ENCODE results near the gene KCND3. TPM values are rescaled to one million over a fixed set of nuclear protein-coding genes. Genes with fewer than 3 reads are reported as not detected.

The KCND3 gene
- total RNA-seq, 4 donors from 2014 or later, result 1.0 to 6.9 (median 3.9) TPM

DNA sequence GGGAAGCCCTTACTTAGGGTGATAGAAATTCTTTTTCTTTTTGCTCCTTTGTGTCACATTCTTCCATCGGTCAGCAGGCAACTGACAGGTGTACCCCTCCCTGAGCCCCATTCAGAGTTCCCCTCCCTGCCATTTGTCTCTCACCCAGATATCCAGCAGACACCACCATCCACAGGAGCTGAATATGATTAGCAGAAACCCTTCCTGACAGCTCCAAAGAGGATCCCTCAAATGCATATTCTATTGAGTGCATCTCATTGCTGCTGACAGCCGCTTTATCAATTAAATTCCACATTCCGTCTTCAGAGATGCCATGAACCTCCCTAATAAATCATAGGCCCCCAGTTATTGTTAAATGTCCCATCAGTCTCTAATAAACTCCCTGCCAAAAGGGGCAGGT is 239.8 kb downstream of the KCND3 start:
- H3K36me3 ChIP-seq, result no peaks in the 10 kb centered on the region
- no peak overlapping the region for H3K27ac ChIP-seq
- H3K9me3 ChIP-seq, result no peaks in the 10 kb centered on the region
- DNase-seq (ENCODE audit: low spot score in 2 of 2), result no peak
- no peak overlapping the region for H3K4me3 ChIP-seq
- no peaks in the 10 kb centered on the region for H3K27me3 ChIP-seq
- H3K4me1 ChIP-seq, result peaks cover 0 to 9% (median 0%) of the 10 kb centered on the region in 4 donors
- TF ChIP-seq POLR2A (IDR thresholded peaks at IDR 0.05), result no peak
- TF ChIP-seq, protein P1, sequence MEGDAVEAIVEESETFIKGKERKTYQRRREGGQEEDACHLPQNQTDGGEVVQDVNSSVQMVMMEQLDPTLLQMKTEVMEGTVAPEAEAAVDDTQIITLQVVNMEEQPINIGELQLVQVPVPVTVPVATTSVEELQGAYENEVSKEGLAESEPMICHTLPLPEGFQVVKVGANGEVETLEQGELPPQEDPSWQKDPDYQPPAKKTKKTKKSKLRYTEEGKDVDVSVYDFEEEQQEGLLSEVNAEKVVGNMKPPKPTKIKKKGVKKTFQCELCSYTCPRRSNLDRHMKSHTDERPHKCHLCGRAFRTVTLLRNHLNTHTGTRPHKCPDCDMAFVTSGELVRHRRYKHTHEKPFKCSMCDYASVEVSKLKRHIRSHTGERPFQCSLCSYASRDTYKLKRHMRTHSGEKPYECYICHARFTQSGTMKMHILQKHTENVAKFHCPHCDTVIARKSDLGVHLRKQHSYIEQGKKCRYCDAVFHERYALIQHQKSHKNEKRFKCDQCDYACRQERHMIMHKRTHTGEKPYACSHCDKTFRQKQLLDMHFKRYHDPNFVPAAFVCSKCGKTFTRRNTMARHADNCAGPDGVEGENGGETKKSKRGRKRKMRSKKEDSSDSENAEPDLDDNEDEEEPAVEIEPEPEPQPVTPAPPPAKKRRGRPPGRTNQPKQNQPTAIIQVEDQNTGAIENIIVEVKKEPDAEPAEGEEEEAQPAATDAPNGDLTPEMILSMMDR (IDR thresholded peaks at IDR 0.05), result no peak
- TF ChIP-seq EP300 (IDR thresholded peaks at IDR 0.05), result no peak
- 68 to 72% methylated on average over 3 of the region's 3 CpGs for WGBS, 2 donors

DNA sequence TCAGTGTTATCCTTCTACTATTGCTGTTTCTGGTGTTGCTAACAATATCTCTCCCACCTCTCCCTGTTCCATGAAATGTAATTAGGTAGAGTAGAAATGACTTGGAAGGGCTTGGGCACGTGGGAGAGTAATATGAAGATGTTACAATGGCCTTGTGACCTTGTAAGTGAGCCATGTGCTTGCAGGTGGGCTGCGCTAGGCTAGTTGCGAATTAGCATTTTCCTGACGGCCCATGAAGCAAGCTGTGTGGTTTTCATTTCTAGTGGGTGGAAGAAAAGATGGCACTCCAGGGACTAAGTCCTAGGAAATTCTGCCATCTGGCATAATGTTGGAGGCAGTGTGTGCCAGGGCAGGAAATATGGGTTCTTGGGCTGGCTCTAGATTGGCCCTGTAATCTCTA is 241.5 kb downstream of the KCND3 start:
- TF ChIP-seq, protein P1 (IDR thresholded peaks at IDR 0.05), result no peak
- TF ChIP-seq POLR2A (IDR thresholded peaks at IDR 0.05) (no peak), EP300 (IDR thresholded peaks at IDR 0.05) (no peak)
- no peak overlapping the region for H3K4me3 ChIP-seq
- DNase-seq (ENCODE audit: low spot score in 2 of 2), result no peak
- H3K36me3 ChIP-seq, result no peaks in the 10 kb centered on the region
- WGBS, 2 donors, result 78 to 80% methylated on average over 4 of the region's 4 CpGs
- no peaks in the 10 kb centered on the region for H3K27me3 ChIP-seq
- peak overlapping the region in 1 of 4 donors; percentile 5 for H3K27ac ChIP-seq
- H3K4me1 ChIP-seq, result peaks cover 0 to 5% (median 0%) of the 10 kb centered on the region in 4 donors
- no peaks in the 10 kb centered on the region for H3K9me3 ChIP-seq

DNA sequence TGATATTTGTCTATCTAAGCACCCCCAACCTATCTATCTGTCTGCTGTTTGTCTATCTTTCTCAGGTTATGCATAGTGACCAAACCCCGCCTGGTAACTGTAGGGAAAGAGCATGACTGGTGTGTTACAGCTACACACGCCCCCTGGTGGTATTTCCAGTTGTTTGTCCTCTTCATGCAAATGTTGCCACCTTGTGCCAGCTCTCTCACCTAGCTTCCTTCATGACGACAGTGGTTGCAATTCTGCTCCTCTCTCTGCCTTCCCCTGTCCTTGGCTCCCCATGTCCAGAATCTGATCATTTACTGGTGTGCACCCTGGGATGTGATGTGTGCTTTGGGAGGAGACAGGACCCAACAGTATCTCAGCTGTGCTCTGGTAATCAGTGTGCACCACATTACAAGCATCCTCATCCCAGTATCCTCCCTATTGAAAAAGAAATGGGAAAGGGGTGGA is 242.2 kb downstream of the KCND3 start:
- peaks cover 0 to 5% (median 0%) of the 10 kb centered on the region in 4 donors for H3K4me1 ChIP-seq
- no peaks in the 10 kb centered on the region for H3K27me3 ChIP-seq
- peak overlapping the region in 1 of 4 donors; percentile 5 for H3K27ac ChIP-seq
- peak in 1 of 2 donors; percentile 71 for DNase-seq (ENCODE audit: low spot score in 2 of 2)
- TF ChIP-seq POLR2A (IDR thresholded peaks at IDR 0.05), result no peak
- no peak for TF ChIP-seq EP300 (IDR thresholded peaks at IDR 0.05)
- TF ChIP-seq, protein P1 (IDR thresholded peaks at IDR 0.05), result peak in 4 of 5 experiments; percentile 37 to 46 (median 42)
- no peak overlapping the region for H3K4me3 ChIP-seq
- no peaks in the 10 kb centered on the region for H3K9me3 ChIP-seq
- WGBS, 2 donors, result 54 to 63% methylated on average over 3 of the region's 3 CpGs
- no peaks in the 10 kb centered on the region for H3K36me3 ChIP-seq

DNA sequence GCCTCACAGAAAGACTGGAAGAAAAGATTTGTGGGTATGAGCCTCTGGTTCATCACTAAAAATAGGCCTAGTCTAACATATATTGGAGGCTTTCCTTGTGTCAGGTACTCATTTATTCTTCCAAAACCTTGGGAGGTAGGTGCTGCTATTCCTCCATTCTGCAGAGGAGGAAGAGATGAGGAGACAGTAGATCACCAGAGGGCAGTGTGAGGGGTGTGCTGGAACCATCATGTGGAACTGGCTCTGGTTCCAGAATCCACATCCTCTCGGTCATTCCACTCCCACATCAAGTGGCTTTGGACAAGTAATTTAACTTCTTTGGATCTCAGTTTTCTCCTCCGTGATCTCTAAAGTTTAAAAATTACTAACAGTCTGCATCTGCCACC is 242.9 kb downstream of the KCND3 start:
- Histone ChIP-seq H3K27ac (peak overlapping the region in 2 of 4 donors; percentile 22 to 44), H3K9me3 (no peaks in the 10 kb centered on the region), H3K27me3 (no peaks in the 10 kb centered on the region), H3K4me3 (no peak overlapping the region), H3K4me1 (peaks cover 0 to 5% (median 0%) of the 10 kb centered on the region in 4 donors), H3K36me3 (no peaks in the 10 kb centered on the region)
- WGBS, 2 donors, result 47 to 57% methylated on average over 2 of the region's 2 CpGs
- TF ChIP-seq, protein P1 (IDR thresholded peaks at IDR 0.05), result no peak
- TF ChIP-seq EP300 (IDR thresholded peaks at IDR 0.05) (no peak), POLR2A (IDR thresholded peaks at IDR 0.05) (no peak)
- no peak for DNase-seq (ENCODE audit: low spot score in 2 of 2)

DNA sequence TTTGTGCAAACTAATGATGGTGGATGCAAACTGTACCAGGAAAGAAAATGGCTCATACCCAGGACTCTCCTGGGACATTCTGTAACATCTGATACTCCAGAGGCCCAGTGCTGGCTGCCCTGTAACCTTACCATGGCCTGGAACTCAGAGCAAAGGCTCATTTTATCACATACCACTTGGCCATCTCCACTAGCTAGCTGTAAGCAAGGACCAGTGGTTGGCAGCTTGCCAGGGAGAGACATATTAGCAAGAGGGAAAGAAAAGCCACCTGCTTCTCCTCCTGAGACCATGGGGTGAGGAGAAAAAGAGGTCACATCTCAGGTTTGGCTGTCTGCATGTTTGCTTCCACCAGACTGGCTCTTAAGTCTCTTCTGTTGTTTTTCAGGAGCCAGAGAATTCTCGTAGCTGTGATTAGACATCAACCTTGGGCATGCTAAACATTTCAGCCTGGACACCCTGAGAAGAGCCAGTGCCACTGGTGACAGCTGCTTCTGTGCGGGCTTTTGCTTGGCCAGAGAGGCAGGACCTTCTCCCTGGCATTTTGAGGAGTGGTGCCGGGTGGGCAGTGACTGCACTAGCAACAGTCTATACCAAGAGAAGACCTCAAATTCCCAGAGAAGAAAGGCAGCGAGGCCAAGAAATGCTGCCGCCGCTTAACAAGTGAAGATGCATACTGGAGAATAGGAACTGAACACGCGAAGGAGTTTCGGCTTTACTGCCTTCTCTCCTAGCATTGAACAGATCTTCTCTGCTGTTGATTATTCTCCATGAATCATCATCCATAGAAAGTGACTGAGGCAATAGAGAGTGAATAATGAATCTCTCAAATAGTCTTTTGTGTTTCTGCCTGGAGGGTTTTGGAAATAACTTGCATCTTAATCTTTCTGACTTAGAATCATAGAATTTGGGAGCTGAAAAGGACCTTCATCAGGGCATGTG is 243.5 kb downstream of the KCND3 start:
- TF ChIP-seq, protein P1 (IDR thresholded peaks at IDR 0.05), result no peak
- TF ChIP-seq POLR2A (IDR thresholded peaks at IDR 0.05), result no peak
- no peak for TF ChIP-seq EP300 (IDR thresholded peaks at IDR 0.05)
- Histone ChIP-seq H3K9me3 (no peaks in the 10 kb centered on the region), H3K4me1 (peaks cover 0 to 5% (median 0%) of the 10 kb centered on the region in 4 donors), H3K27me3 (no peaks in the 10 kb centered on the region), H3K27ac (peak overlapping the region in 2 of 4 donors; percentile 22 to 58), H3K4me3 (no peak overlapping the region), H3K36me3 (no peaks in the 10 kb centered on the region)
- 60 to 75% methylated on average over 9 of the region's 9 CpGs for WGBS, 2 donors
- DNase-seq (ENCODE audit: low spot score in 2 of 2), result no peak

All from tibial nerve (tissue), 4 donors.